SK-N-MC (cell line): ENCODE measurements around the gene CD69.
"Not testable (repeated sequence)": the region's sequence is repeated elsewhere in the genome, so short reads cannot be mapped to it uniquely, and the experiment has no call there.

Experiments
- EZH2 ChIP-seq: fragments of 200-600 bp; sonication (generic); IDR thresholded peaks from one replicate; pipeline ENCODE4 v1.6.1; 2017; ENCODE audit warnings: antibody characterized with exemption
- FOXP2 ChIP-seq: optimal IDR thresholded peaks from 2 replicates; pipeline ENCODE3; 2011; ENCODE audit warnings: mild to moderate bottlenecking, moderate library complexity; ENCODE audit not compliant: insufficient read depth; ENCODE audit errors: extremely low read length, control extremely low read depth
- POLR2AphosphoS5 ChIP-seq: IDR thresholded peaks from 2 replicates; pipeline ENCODE4 v1.6.1; 2012; ENCODE audit warnings: mild to moderate bottlenecking, low read depth, low read length, borderline replicate concordance

- TF ChIP-seq POLR2AphosphoS5, EZH2, FOXP2: not testable (repeated sequence)
Observed at GRCh38 chr12:9713032-9713558, 47.6 kb downstream of the CD69 start.
